OCI-LY7 (cell line): ENCODE data around the gene GNA15. TPM values are rescaled to one million over a fixed set of nuclear protein-coding genes. Genes with fewer than 3 reads are reported as not detected.
"Not testable (repeated sequence)": the region's sequence is repeated elsewhere in the genome, so short reads cannot be mapped to it uniquely, and the experiment has no call there.

ENCODE experiments used
- BruUV-seq: library from RNA; stranded (reverse); fragments of 400-500 nt; replicated peaks from 2 replicates; lab custom pipeline; 2021; lab: Mats Ljungman, UMichigan
- CTCF ChIA-PET: fragments of 300-600 bp; sonication (Branson Sonifier 250); formaldehyde crosslinking; loops from one replicate; lab custom pipeline; 2022; ENCODE audit warnings: antibody characterized with exemption; ENCODE audit not compliant: unreplicated experiment; lab: Charles Lee
- POLR2A ChIA-PET: fragments of 300-600 bp; sonication (Branson Sonifier 250); formaldehyde crosslinking; loops from one replicate; lab custom pipeline; 2022; ENCODE audit warnings: antibody characterized with exemption; lab: Charles Lee
- DNase-seq: peaks from one replicate; pipeline ENCODE4 v3.0.0-alpha.2; 2015; ENCODE audit warnings: low spot score
- H2AFZ ChIP-seq: fragments of 200-600 bp; sonication (generic), shearing (Covaris generic); 2 replicates; pipeline ENCODE4 v1.6.1; 2014; ENCODE audit warnings: mild to moderate bottlenecking, antibody characterized with exemption, low read length, moderate library complexity
- H3K27ac ChIP-seq: fragments of 200-600 bp; sonication (generic); 2 replicates; pipeline ENCODE4 v1.5.1; 2014; ENCODE audit warnings: mixed run types, low read depth, mild to moderate bottlenecking, moderate library complexity, low read length, inconsistent platforms; ENCODE audit not compliant: poor library complexity, severe bottlenecking
- H3K36me3 ChIP-seq: fragments of 200-600 bp; sonication (generic); 2 replicates; pipeline ENCODE4 v1.6.1; 2014; ENCODE audit warnings: mild to moderate bottlenecking, antibody characterized with exemption, low read length, moderate library complexity, mixed read lengths; ENCODE audit not compliant: insufficient read depth
- H3K4me1 ChIP-seq: fragments of 200-600 bp; sonication (generic); 2 replicates; pipeline ENCODE4 v1.5.1; 2014; ENCODE audit warnings: mild to moderate bottlenecking, low read length; ENCODE audit not compliant: insufficient read depth, poor library complexity, severe bottlenecking
- H3K4me2 ChIP-seq: fragments of 200-600 bp; sonication (generic); 2 replicates; pipeline ENCODE4 v1.6.1; 2014; ENCODE audit warnings: mild to moderate bottlenecking, low read length
- H3K4me3 ChIP-seq: fragments of 200-600 bp; sonication (generic); 2 replicates; pipeline ENCODE4 v1.5.1; 2014; ENCODE audit warnings: mild to moderate bottlenecking, low read depth, low read length; ENCODE audit not compliant: poor library complexity, severe bottlenecking
- H3K79me2 ChIP-seq: fragments of 200-600 bp; sonication (generic); 2 replicates; pipeline ENCODE4 v1.6.1; 2016; ENCODE audit warnings: low read depth, mild to moderate bottlenecking, low read length, moderate library complexity, mixed read lengths; ENCODE audit not compliant: insufficient read depth
- H3K9me2 ChIP-seq: fragments of 200-600 bp; sonication (generic); 2 replicates; pipeline ENCODE4 v1.6.1; 2016; ENCODE audit warnings: mild to moderate bottlenecking, low read length, mixed read lengths; ENCODE audit not compliant: insufficient read depth
- H3K9me3 ChIP-seq: fragments of 200-600 bp; sonication (generic); 2 replicates; pipeline ENCODE4 v1.6.1; 2014; ENCODE audit warnings: mild to moderate bottlenecking, mixed run types, low read length, mixed read lengths
- H4K20me1 ChIP-seq: fragments of 200-600 bp; sonication (generic); 2 replicates; pipeline ENCODE4 v1.6.1; 2014; ENCODE audit warnings: mild to moderate bottlenecking, antibody characterized with exemption, low read length, moderate library complexity, mixed read lengths; ENCODE audit not compliant: insufficient read depth
- EZH2phosphoT487 ChIP-seq: fragments of 200-600 bp; sonication (generic); IDR thresholded peaks from 2 replicates; pipeline ENCODE4 v1.6.1; 2018; ENCODE audit warnings: low read depth, borderline replicate concordance, mild to moderate bottlenecking, mixed run types, antibody characterized with exemption, low read length, moderate library complexity, mixed read lengths
- intact Hi-C: fragments of 100-400 bp; cut with micrococcal nuclease; formaldehyde crosslinking; loops from one replicate; pipeline ENCODE4 v1.10.0; 2022; ENCODE audit not compliant: unreplicated experiment
- total RNA-seq, 2 experiments: library from RNA; depleted of rRNA in 1 of 2; stranded (reverse); fragments of >200 nt in 1 of 2; shearing (Covaris generic) in 1 of 2; gene quantifications; 2 replicates each; pipeline ENCODE4 v1.2.3, GENCODE V29; 2014 to 2022
- TF ChIP-seq, protein P1 (sequence below): fragments of 200-600 bp; sonication (generic); conservative IDR thresholded peaks from 2 replicates; pipeline ENCODE4 v1.5.1; 2014; ENCODE audit warnings: mild to moderate bottlenecking, antibody characterized with exemption, low read length, moderate library complexity, mixed read lengths

The GNA15 gene
- total RNA-seq, 2 experiments from 2014 or later, result not detected

- Histone ChIP-seq H3K9me2 (no peaks in the 10 kb centered on the region), H3K4me2 (no peak overlapping the region), H3K4me3 (no peak overlapping the region), H3K4me1 (no peaks in the 10 kb centered on the region), H4K20me1 (no peaks in the 10 kb centered on the region), H3K9me3 (no peaks in the 10 kb centered on the region), H2AFZ (no peak overlapping the region), H3K79me2 (no peaks in the 10 kb centered on the region), H3K36me3 (peaks cover 60% of the 10 kb centered on the region), H3K27ac (no peak overlapping the region)
- intact Hi-C loops, result no loop called here
- POLR2A ChIA-PET, result no interaction called here
- CTCF ChIA-PET, result no interaction called here
- TF ChIP-seq, protein P1, sequence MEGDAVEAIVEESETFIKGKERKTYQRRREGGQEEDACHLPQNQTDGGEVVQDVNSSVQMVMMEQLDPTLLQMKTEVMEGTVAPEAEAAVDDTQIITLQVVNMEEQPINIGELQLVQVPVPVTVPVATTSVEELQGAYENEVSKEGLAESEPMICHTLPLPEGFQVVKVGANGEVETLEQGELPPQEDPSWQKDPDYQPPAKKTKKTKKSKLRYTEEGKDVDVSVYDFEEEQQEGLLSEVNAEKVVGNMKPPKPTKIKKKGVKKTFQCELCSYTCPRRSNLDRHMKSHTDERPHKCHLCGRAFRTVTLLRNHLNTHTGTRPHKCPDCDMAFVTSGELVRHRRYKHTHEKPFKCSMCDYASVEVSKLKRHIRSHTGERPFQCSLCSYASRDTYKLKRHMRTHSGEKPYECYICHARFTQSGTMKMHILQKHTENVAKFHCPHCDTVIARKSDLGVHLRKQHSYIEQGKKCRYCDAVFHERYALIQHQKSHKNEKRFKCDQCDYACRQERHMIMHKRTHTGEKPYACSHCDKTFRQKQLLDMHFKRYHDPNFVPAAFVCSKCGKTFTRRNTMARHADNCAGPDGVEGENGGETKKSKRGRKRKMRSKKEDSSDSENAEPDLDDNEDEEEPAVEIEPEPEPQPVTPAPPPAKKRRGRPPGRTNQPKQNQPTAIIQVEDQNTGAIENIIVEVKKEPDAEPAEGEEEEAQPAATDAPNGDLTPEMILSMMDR, result no peak
- no peak for TF ChIP-seq EZH2phosphoT487
- DNase-seq, result no peak
- BruUV-seq, result no TSS peak
Measured at GRCh38 chr19:3201911-3202310, 66.1 kb downstream of the GNA15 start.

- no peak overlapping the region for H3K4me2 ChIP-seq
- H4K20me1 ChIP-seq, result no peaks in the 10 kb centered on the region
- no peak for TF ChIP-seq EZH2phosphoT487
- TF ChIP-seq, protein P1, result no peak
- no peaks in the 10 kb centered on the region for H3K9me2 ChIP-seq
- CTCF ChIA-PET, result no interaction called here
- intact Hi-C loops, result no loop called here
- no peaks in the 10 kb centered on the region for H3K79me2 ChIP-seq
- BruUV-seq, result no TSS peak
- POLR2A ChIA-PET, result no interaction called here
- no peak overlapping the region for H3K4me3 ChIP-seq
- peaks cover 60% of the 10 kb centered on the region for H3K36me3 ChIP-seq
- no peak overlapping the region for H2AFZ ChIP-seq
- DNase-seq, result no peak
- no peaks in the 10 kb centered on the region for H3K4me1 ChIP-seq
- no peak overlapping the region for H3K27ac ChIP-seq
- no peaks in the 10 kb centered on the region for H3K9me3 ChIP-seq
Measured at GRCh38 chr19:3202346-3202745, 66.5 kb downstream of the GNA15 start.

DNA sequence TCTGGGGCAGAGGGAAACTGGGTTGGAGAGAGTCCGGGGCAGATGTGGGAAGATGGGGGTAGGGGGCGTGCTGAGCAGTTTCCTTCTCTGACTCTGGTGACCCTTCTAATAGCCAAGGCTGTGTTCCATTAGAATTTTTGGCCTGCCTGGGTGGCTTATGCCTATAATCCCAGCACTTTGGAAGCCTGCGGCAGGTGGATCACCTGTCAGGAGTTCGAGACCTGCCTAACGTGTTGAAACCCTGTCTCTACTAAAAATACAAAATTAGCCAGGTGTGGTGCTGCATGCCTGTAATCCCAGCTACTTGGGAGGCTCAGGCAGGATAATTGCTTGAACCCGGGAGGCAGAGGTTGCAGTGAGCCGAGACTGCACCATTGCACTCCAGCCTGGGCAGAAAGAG, 67.1 kb downstream of the GNA15 start:
- H3K27ac ChIP-seq, H2AFZ ChIP-seq, H4K20me1 ChIP-seq, H3K79me2 ChIP-seq, H3K9me2 ChIP-seq, POLR2A ChIA-PET, H3K4me2 ChIP-seq, CTCF ChIA-PET, BruUV-seq, H3K4me3 ChIP-seq, DNase-seq, H3K9me3 ChIP-seq, H3K4me1 ChIP-seq, intact Hi-C loops: not testable (repeated sequence)
- H3K36me3 ChIP-seq, result peaks cover 65% of the 10 kb centered on the region
